H1 (cell line): ENCODE results near the gene KRTAP5-4. TPM values are rescaled to one million over a fixed set of nuclear protein-coding genes. Genes with fewer than 3 reads are reported as not detected.
A peak's percentile ranks its signal among the peaks of the same experiment; 100 is the strongest.

ENCODE experiments used
- CTCF ChIA-PET: fragments of 300-600 bp; sonication (Branson Sonifier 250); formaldehyde crosslinking; loops from one replicate; lab custom pipeline; 2021; ENCODE audit not compliant: partially characterized antibody; lab: Charles Lee
- POLR2A ChIA-PET: fragments of 300-600 bp; sonication (Branson Sonifier 250); formaldehyde crosslinking; loops from one replicate; lab custom pipeline; 2021; ENCODE audit warnings: inconsistent platforms; ENCODE audit not compliant: partially characterized antibody; lab: Charles Lee
- DNase-seq, 2 experiments: peaks; one replicate each; pipeline versions ENCODE4 v3.0.0 to v3.0.0-alpha.2; 2010 to 2022; ENCODE audit warnings: low spot score in 2 of 2, low read depth in 1 of 2, mixed read lengths in 1 of 2
- FAIRE-seq: peaks from 2 replicates; lab custom pipeline; 2011; peaks lifted over from hg19 to GRCh38; lab: Jason Lieb, UNC
- H2AFZ ChIP-seq: 2 replicates; pipeline ENCODE4 v1.8.1; 2012; ENCODE audit warnings: low read length, inconsistent platforms
- H2AK5ac ChIP-seq: 2 replicates; pipeline ENCODE4 v1.6.1; 2013; ENCODE audit warnings: low read depth, low read length
- H2BK120ac ChIP-seq: replicated peaks from 2 replicates; pipeline ENCODE3; 2013; ENCODE audit warnings: low read depth, low read length, inconsistent platforms
- H2BK12ac ChIP-seq: 2 replicates; pipeline ENCODE4 v1.6.1; 2013; ENCODE audit warnings: low read depth, low read length
- H2BK15ac ChIP-seq: 2 replicates; pipeline ENCODE4 v1.6.1; 2013; ENCODE audit warnings: low read length
- H2BK20ac ChIP-seq: 2 replicates; pipeline ENCODE4 v1.6.1; 2013; ENCODE audit warnings: low read length
- H2BK5ac ChIP-seq: 2 replicates; pipeline ENCODE4 v1.6.1; 2013; ENCODE audit warnings: low read depth, low read length
- H3K14ac ChIP-seq: 2 replicates; pipeline ENCODE4 v1.6.1; 2013; ENCODE audit warnings: inconsistent platforms; ENCODE audit not compliant: insufficient read length
- H3K18ac ChIP-seq: 2 replicates; pipeline ENCODE4 v1.6.1; 2013; ENCODE audit warnings: low read length; ENCODE audit errors: extremely low read depth
- H3K23ac ChIP-seq: 2 replicates; pipeline ENCODE4 v1.6.1; 2013; ENCODE audit warnings: inconsistent platforms; ENCODE audit not compliant: insufficient read length
- H3K23me2 ChIP-seq: 2 replicates; pipeline ENCODE4 v1.6.1; 2013; ENCODE audit warnings: low read depth, low read length
- H3K27ac ChIP-seq: 2 replicates; pipeline ENCODE4 v1.6.1; 2011; ENCODE audit warnings: low read depth, low read length, inconsistent platforms
- H3K27me3 ChIP-seq, 4 experiments: replicated peaks in 1 of 4; 1 replicate in 1 of 4; 2 replicates in 3 of 4; pipeline versions ENCODE4 v1.6.1 to v1.8.1; 2011 to 2013; ENCODE audit warnings: low read length in 3 of 4, mild to moderate bottlenecking in 3 of 4, inconsistent platforms in 2 of 4, mixed read lengths in 2 of 4, moderate library complexity in 1 of 4; ENCODE audit not compliant: control insufficient read depth in 3 of 4, insufficient read depth in 3 of 4; ENCODE audit errors: extremely low read depth in 1 of 4
- H3K36me3 ChIP-seq, 4 experiments: 2 replicates each; pipeline versions ENCODE4 v1.6.1 to v1.8.1; 2011 to 2013; ENCODE audit warnings: mild to moderate bottlenecking in 4 of 4, low read length in 3 of 4, moderate library complexity in 2 of 4, control low read depth in 1 of 4, inconsistent platforms in 1 of 4; ENCODE audit not compliant: insufficient read depth in 4 of 4, control insufficient read depth in 2 of 4
- H3K4ac ChIP-seq: replicated peaks from 2 replicates; pipeline ENCODE3; 2013; ENCODE audit warnings: low read length, low read depth, mixed read lengths, inconsistent platforms; ENCODE audit not compliant: insufficient read length
- H3K4me1 ChIP-seq, 4 experiments: replicated peaks in 1 of 4; 1 replicate in 1 of 4; 2 replicates in 3 of 4; pipeline versions ENCODE4 v1.6.1 to v1.8.1; 2011 to 2013; ENCODE audit warnings: low read length in 3 of 4, inconsistent platforms in 2 of 4, mixed read lengths in 1 of 4; ENCODE audit not compliant: insufficient read depth in 4 of 4, control insufficient read depth in 3 of 4
- H3K4me2 ChIP-seq, 2 experiments: 2 replicates each; pipeline versions ENCODE4 v1.6.1 to v1.8.1; 2011 to 2013; ENCODE audit warnings: low read depth in 2 of 2, low read length in 2 of 2, control low read depth in 1 of 2, inconsistent platforms in 1 of 2, mild to moderate bottlenecking in 1 of 2; ENCODE audit not compliant: insufficient read depth in 1 of 2
- H3K4me3 ChIP-seq, 4 experiments: fragments of 200-600, 300-600 bp in 1 of 4; sonication (generic), shearing (Covaris generic), sonication (Bioruptor Twin) in 1 of 4; 2 replicates each; pipeline versions ENCODE4 v1.5.1 to v1.8.1; 2011 to 2016; ENCODE audit warnings: low read length in 4 of 4, low read depth in 3 of 4, control low read depth in 2 of 4, inconsistent platforms in 2 of 4, mild to moderate bottlenecking in 2 of 4, mixed read lengths in 1 of 4, moderate library complexity in 1 of 4; ENCODE audit not compliant: insufficient read depth in 2 of 4; ENCODE audit errors: extremely low read depth in 1 of 4
- H3K56ac ChIP-seq: replicated peaks from 2 replicates; pipeline ENCODE3; 2013; ENCODE audit warnings: low read depth, mild to moderate bottlenecking, mixed read lengths, low read length, inconsistent platforms; ENCODE audit not compliant: insufficient read length
- H3K79me1 ChIP-seq: 2 replicates; pipeline ENCODE4 v1.6.1; 2013; ENCODE audit warnings: low read depth, low read length, control low read depth
- H3K79me2 ChIP-seq, 2 experiments: 2 replicates each; pipeline versions ENCODE4 v1.6.1 to v1.8.1; 2012 to 2013; ENCODE audit warnings: low read length in 2 of 2, mild to moderate bottlenecking in 2 of 2, inconsistent platforms in 1 of 2; ENCODE audit not compliant: insufficient read depth in 2 of 2, control insufficient read depth in 1 of 2
- H3K9ac ChIP-seq, 4 experiments: replicated peaks in 1 of 4; 1 replicate in 1 of 4; 2 replicates in 3 of 4; pipeline versions ENCODE4 v1.6.1 to v1.8.1; 2011 to 2013; ENCODE audit warnings: low read depth in 3 of 4, low read length in 3 of 4, control low read depth in 2 of 4, mild to moderate bottlenecking in 2 of 4, moderate library complexity in 2 of 4, inconsistent platforms in 1 of 4; ENCODE audit errors: extremely low read depth in 1 of 4
- H3K9me3 ChIP-seq, 2 experiments: 2 replicates each; pipeline versions ENCODE4 v1.6.1 to v1.8.1; 2012 to 2013; ENCODE audit warnings: mild to moderate bottlenecking in 2 of 2, moderate library complexity in 2 of 2, control low read depth in 1 of 2, inconsistent platforms in 1 of 2, low read depth in 1 of 2, low read length in 1 of 2, mixed read lengths in 1 of 2; ENCODE audit not compliant: insufficient read depth in 2 of 2
- H4K20me1 ChIP-seq, 2 experiments: replicated peaks in 1 of 2; 2 replicates each; pipeline versions ENCODE3 to v1.8.1; 2011 to 2013; ENCODE audit warnings: inconsistent platforms in 2 of 2, low read length in 2 of 2, mild to moderate bottlenecking in 1 of 2; ENCODE audit not compliant: insufficient read depth in 2 of 2, control insufficient read depth in 1 of 2
- H4K5ac ChIP-seq: 2 replicates; pipeline ENCODE4 v1.6.1; 2013; ENCODE audit warnings: low read length, low read depth, mixed read lengths, inconsistent platforms; ENCODE audit not compliant: insufficient read length
- H4K8ac ChIP-seq: 2 replicates; pipeline ENCODE4 v1.8.0; 2013; ENCODE audit warnings: mild to moderate bottlenecking, moderate library complexity, low read length, inconsistent platforms; ENCODE audit not compliant: insufficient read depth; ENCODE audit errors: extremely low read depth
- H4K91ac ChIP-seq: replicated peaks from 2 replicates; pipeline ENCODE3; 2013; ENCODE audit warnings: low read length, mixed read lengths, inconsistent platforms; ENCODE audit not compliant: insufficient read length
- ATF3 ChIP-seq: IDR thresholded peaks from 2 replicates; pipeline ENCODE4 v1.6.1; 2011; ENCODE audit warnings: low read depth, mild to moderate bottlenecking, low read length; ENCODE audit not compliant: insufficient read depth
- BACH1 ChIP-seq: IDR thresholded peaks from 2 replicates; pipeline ENCODE4 v1.6.1; 2012; ENCODE audit warnings: low read length, improper control_type of control experiment
- PHF8 ChIP-seq: fragments of 200-600 bp; sonication (generic); conservative IDR thresholded peaks from 2 replicates; pipeline ENCODE4 v1.7.1; 2012; ENCODE audit warnings: low read depth, mild to moderate bottlenecking, inconsistent platforms, low read length, moderate library complexity
- WGBS, 2 experiments: shearing (Covaris generic) in 1 of 2; methylation state at CpG; one replicate each; pipeline versions ENCODE4 v1.1.6 to v1.1.7; 2013 to 2015; ENCODE audit warnings: low lambda C conversion rate in 2 of 2, mixed read lengths in 2 of 2, inconsistent platforms in 1 of 2, low coverage in 1 of 2, missing lambda C conversion rate in 1 of 2; ENCODE audit not compliant: insufficient replicate concordance in 2 of 2, insufficient coverage in 1 of 2, insufficient read length in 1 of 2; ENCODE audit errors: extremely low coverage in 1 of 2, missing lambda C conversion rate in 1 of 2; 5-methylcytosine and 5-hydroxymethylcytosine counted together
- polyA plus RNA-seq, 7 experiments: library from polyadenylated mRNA; depleted of rRNA in 3 of 7; stranded (reverse) in 5 of 7; unstranded in 2 of 7; fragments of >200 nt in 5 of 7; fragments of 200-250 nt in 2 of 7; gene quantifications; 1 replicate in 5 of 7; 2 replicates in 1 of 7; 4 replicates in 1 of 7; pipeline versions ENCODE4 v1.2.1 to v1.2.3, GENCODE V29; 2011 to 2013; ENCODE audit warnings: missing spikeins in 2 of 7, mixed read lengths in 2 of 7
- total RNA-seq: library from RNA; stranded (reverse); fragmentation: NEBNext Ultra II Directional; extraction: Animal tissue kit (Norgen Biotek cat#: 25700); gene quantifications from 2 replicates; pipeline ENCODE4 v1.2.1, GENCODE V29; 2021

KRTAP5-4 gene
- total and polyA plus RNA-seq, 2 of the 8 experiments (the other 6 are each of a cell fraction or from before 2014, with no cell fraction given): not detected

- CTCF ChIA-PET: interaction anchor here (0.7 to 10.1 kb wide), 65 partner anchors 9 to 501 kb away, joined by 3 to 166 read pairs (median 4); partner anchors contain the start of genes KRTAP5-5 and SYT8
- FAIRE-seq: no peak
- peak; percentile 48; the same call in 1 of the 2 replicates for TF ChIP-seq BACH1
- no peak for TF ChIP-seq ATF3
- no peak for TF ChIP-seq PHF8
Observed at GRCh38 chr11:1652442-1652770, 30.5 kb upstream of the KRTAP5-4 start.

More at GRCh38 chr11:1652442-1652770, 30.5 kb upstream of the KRTAP5-4 start:
- WGBS, 2 experiments: 52% methylated on average over 20 of the region's 20 CpGs; no CpG with 5 or more reads in 1 of the 2 experiments
- 0 out of 4 replicates have a peak overlapping the region, but pooled peaks of 1 of the 2 experiments have one; percentile 64 for H3K4me2 ChIP-seq
- no peak overlapping the region for H3K56ac ChIP-seq
- POLR2A ChIA-PET: interaction anchor here (1.1 kb wide), 1 partner anchor 41 kb away, joined by 3 read pairs; no protein-coding TSS in a partner anchor
- H3K4me1 ChIP-seq: peaks cover 0 to 6% (median 2%) of the 10 kb centered on the region in 4 experiments; a peak in 3 of 7 replicates
- H2BK120ac ChIP-seq: no peak overlapping the region
- no peak overlapping the region for H4K91ac ChIP-seq
- H2BK20ac ChIP-seq: no peak overlapping the region
- no peaks in the 10 kb centered on the region for H3K36me3 ChIP-seq
- H3K27ac ChIP-seq: no peak overlapping the region
- no peaks in the 10 kb centered on the region for H3K9me3 ChIP-seq
- peaks cover 0 to 9% (median 6%) of the 10 kb centered on the region in 4 experiments; a peak in 4 of 7 replicates for H3K27me3 ChIP-seq
- no peaks in the 10 kb centered on the region for H3K23me2 ChIP-seq
- H2AK5ac ChIP-seq: no peak overlapping the region
- no peak overlapping the region for H2BK15ac ChIP-seq
- no peak overlapping the region for H3K4me3 ChIP-seq
- no peak overlapping the region for H3K23ac ChIP-seq
- H2BK5ac ChIP-seq: no peak overlapping the region
- no peak overlapping the region for H3K14ac ChIP-seq
- H4K5ac ChIP-seq: no peak overlapping the region
- H3K9ac ChIP-seq: no peak overlapping the region
- H3K79me2 ChIP-seq: no peaks in the 10 kb centered on the region
- no peaks in the 10 kb centered on the region for H3K79me1 ChIP-seq
- no peak overlapping the region for H2BK12ac ChIP-seq
- H3K4ac ChIP-seq: no peak overlapping the region
- no peak for DNase-seq
- no peak overlapping the region for H3K18ac ChIP-seq
- no peaks in the 10 kb centered on the region for H4K20me1 ChIP-seq
- no peak overlapping the region for H2AFZ ChIP-seq
- no peak overlapping the region for H4K8ac ChIP-seq
